Sigmoid colon (tissue), 7 donors: ENCODE measurements around the gene REN. TPM values are rescaled to one million over a fixed set of nuclear protein-coding genes. Genes with fewer than 3 reads are reported as not detected.

Experiments
- DNase-seq: peaks from one replicate; pipeline ENCODE4 v3.0.0-alpha.2; 2019
- H3K27ac ChIP-seq, 4 donors: fragments of 200-600 bp; sonication (generic); one replicate each; pipeline ENCODE4 v1.5.1; 2016 to 2019; ENCODE audit warnings: mild to moderate bottlenecking in 1 of 4
- H3K27me3 ChIP-seq, 3 donors: fragments of 200-600 bp; sonication (generic); one replicate each; pipeline ENCODE4 v1.5.1; 2019; ENCODE audit warnings: mild to moderate bottlenecking in 1 of 3
- H3K36me3 ChIP-seq, 4 donors: fragments of 200-600 bp; sonication (generic); one replicate each; pipeline ENCODE4 v1.5.1; 2016 to 2019
- H3K4me1 ChIP-seq, 4 donors: fragments of 200-600 bp; sonication (generic); one replicate each; pipeline ENCODE4 v1.5.1; 2017 to 2019
- H3K4me3 ChIP-seq, 4 donors: fragments of 200-600 bp; sonication (generic); one replicate each; pipeline ENCODE4 v1.5.1; 2017 to 2019; ENCODE audit warnings: mild to moderate bottlenecking in 2 of 4, moderate library complexity in 1 of 4
- H3K9me3 ChIP-seq, 4 donors: fragments of 200-600 bp in 3 of 4; sonication (generic) in 3 of 4; one replicate each; pipeline versions ENCODE4 v1.5.1 to v1.6.1; 2013 to 2019
- CTCF ChIP-seq, 4 experiments: fragments of 450-650 bp in 3 of 4; fragments of 200-600 bp in 1 of 4; IDR thresholded peaks; one replicate each; pipeline ENCODE4 v1.5.1; 2016 to 2019; ENCODE audit warnings: antibody characterized with exemption in 4 of 4, mild to moderate bottlenecking in 3 of 4, moderate library complexity in 2 of 4
- EP300 ChIP-seq, 4 donors: sonication (generic); formaldehyde crosslinking; IDR thresholded peaks; one replicate each; pipeline ENCODE4 v1.6.1; 2017; ENCODE audit warnings: antibody characterized with exemption in 4 of 4
- POLR2A ChIP-seq, 2 donors: fragments of 450-650 bp; IDR thresholded peaks; one replicate each; pipeline ENCODE4 v1.6.1; 2016; ENCODE audit warnings: antibody characterized with exemption in 2 of 2, mild to moderate bottlenecking in 2 of 2, moderate library complexity in 2 of 2
- POLR2AphosphoS5 ChIP-seq, 4 donors: sonication (generic); formaldehyde crosslinking; IDR thresholded peaks; one replicate each; pipeline ENCODE4 v1.6.1; 2017; ENCODE audit warnings: antibody characterized with exemption in 4 of 4
- WGBS, 2 donors: extraction: QIAGEN DNeasy Blood & Tissue Kit; methylation state at CpG; one replicate each; pipeline ENCODE4 v1.1.7; 2013; 5-methylcytosine and 5-hydroxymethylcytosine counted together
- intact Hi-C: fragments of 100-400 bp; cut with DNase I; formaldehyde crosslinking; loops from one replicate; pipeline ENCODE4 v1.15.1; 2023
- polyA plus RNA-seq, 3 donors: library from polyadenylated mRNA; stranded (reverse); fragments of 200-250 nt; gene quantifications; one replicate each; pipeline ENCODE4 v1.2.3, GENCODE V29; 2013
- total RNA-seq, 4 donors: library from RNA; depleted of rRNA; stranded (reverse); fragments of >200 nt; gene quantifications; one replicate each; pipeline ENCODE4 v1.1.0, GENCODE V29; 2016
- donor health status: healthy with polysubstance abuse.
- donor health status: Bipolar disorder and iron deficiency.
- donor health status: healthy.

REN gene
- total and polyA plus RNA-seq, 7 donors: 0.32 to 1.8 (median 0.92) TPM; not detected in 4

GRCh38 chr1:204198348-204199340 lies 32.5 kb upstream of the REN start:
- 53 to 70% methylated on average over 18 of the region's 18 CpGs for WGBS, 2 donors
- intact Hi-C loops: no loop called here
- no peak for DNase-seq
- Histone ChIP-seq H3K4me1 (no peaks in the 10 kb centered on the region), H3K9me3 (no peaks in the 10 kb centered on the region), H3K27me3 (peaks cover 0 to 53% (median 0%) of the 10 kb centered on the region in 3 donors), H3K4me3 (no peak overlapping the region), H3K36me3 (no peaks in the 10 kb centered on the region), H3K27ac (no peak overlapping the region)
- no peak for TF ChIP-seq POLR2A (IDR thresholded peaks at IDR 0.05)
- no peak for TF ChIP-seq POLR2AphosphoS5 (IDR thresholded peaks at IDR 0.05)
- no peak for TF ChIP-seq EP300 (IDR thresholded peaks at IDR 0.05)
- no peak for TF ChIP-seq CTCF (IDR thresholded peaks at IDR 0.05)

- intact Hi-C loops: no loop called here
- H3K36me3 ChIP-seq: no peaks in the 10 kb centered on the region
- H3K4me3 ChIP-seq: no peak overlapping the region
- TF ChIP-seq EP300 (IDR thresholded peaks at IDR 0.05): no peak
- no peak for TF ChIP-seq POLR2AphosphoS5 (IDR thresholded peaks at IDR 0.05)
- no peak for TF ChIP-seq POLR2A (IDR thresholded peaks at IDR 0.05)
- TF ChIP-seq CTCF (IDR thresholded peaks at IDR 0.05): no peak
- peaks cover 0 to 53% (median 0%) of the 10 kb centered on the region in 3 donors for H3K27me3 ChIP-seq
- no peaks in the 10 kb centered on the region for H3K9me3 ChIP-seq
- no peak overlapping the region for H3K27ac ChIP-seq
- H3K4me1 ChIP-seq: no peaks in the 10 kb centered on the region
- 80 to 82% methylated on average over 5 of the region's 5 CpGs for WGBS, 2 donors
- no peak for DNase-seq
These were observed 30.9 kb upstream of the REN start for GRCh38 chr1:204197068-204197467.

- Histone ChIP-seq H3K4me3 (no peak within 1 kb of the TSS), H3K27ac (no peak within 1 kb of the TSS), H3K36me3 (no peaks in the 10 kb centered on the region), H3K27me3 (peaks cover 0 to 56% (median 0%) of the 10 kb centered on the region in 3 donors), H3K9me3 (no peaks in the 10 kb centered on the region), H3K4me1 (no peaks in the 10 kb centered on the region)
- intact Hi-C loops: no loop called here
- no peak for TF ChIP-seq CTCF (IDR thresholded peaks at IDR 0.05)
- TF ChIP-seq POLR2A (IDR thresholded peaks at IDR 0.05): no peak
- TF ChIP-seq POLR2AphosphoS5 (IDR thresholded peaks at IDR 0.05): no peak
- TF ChIP-seq EP300 (IDR thresholded peaks at IDR 0.05): no peak
- DNase-seq: no peak
- 47 to 63% methylated on average over 18 of the region's 18 CpGs for WGBS, 2 donors
These were observed 30.1 kb upstream of the REN start, which contains the start of gene KISS1 for GRCh38 chr1:204196068-204196795. TSS of gene KISS1 (minus strand) at chr1:204196491. CDS start at chr1:204192876, 3,615 bp downstream.

- Histone ChIP-seq H3K9me3 (no peaks in the 10 kb centered on the region), H3K4me3 (no peak overlapping the region), H3K27ac (no peak overlapping the region), H3K4me1 (peaks cover 0 to 7% (median 0%) of the 10 kb centered on the region in 4 donors), H3K36me3 (no peaks in the 10 kb centered on the region), H3K27me3 (peaks cover 1 to 58% (median 6%) of the 10 kb centered on the region in 3 donors)
- no peak for DNase-seq
- WGBS, 2 donors: 59 to 88% methylated on average over 7 of the region's 7 CpGs
- intact Hi-C loops: no loop called here
- TF ChIP-seq POLR2A (IDR thresholded peaks at IDR 0.05): no peak
- TF ChIP-seq CTCF (IDR thresholded peaks at IDR 0.05): no peak
- no peak for TF ChIP-seq EP300 (IDR thresholded peaks at IDR 0.05)
- TF ChIP-seq POLR2AphosphoS5 (IDR thresholded peaks at IDR 0.05): no peak
These were observed 28.6 kb upstream of the REN start for GRCh38 chr1:204194771-204195170.
